HCT116 (cell line): ENCODE data around the gene TTC24. TPM values are rescaled to one million over a fixed set of nuclear protein-coding genes. Genes with fewer than 3 reads are reported as not detected.

Experiments used
- ATAC-seq: fragments of 200-7000 bp; cut with Tn5 transposase; 2 replicates; pipeline ENCODE4 v1.9.1; 2020; ENCODE audit warnings: mild to moderate bottlenecking, moderate library complexity
- BruUV-seq: library from RNA; stranded (reverse); fragments of 400-500 nt; replicated peaks from 2 replicates; lab custom pipeline; 2021; lab: Mats Ljungman, UMichigan
- CTCF ChIA-PET: fragments of 300-600 bp; sonication (Branson Sonifier 250); formaldehyde crosslinking; loops from one replicate; lab custom pipeline; 2021; ENCODE audit warnings: antibody characterized with exemption; lab: Charles Lee
- POLR2A ChIA-PET: fragments of 300-600, 350-600 bp; sonication (Branson Sonifier 250); formaldehyde crosslinking; loops from one replicate; lab custom pipeline; 2021; ENCODE audit warnings: antibody characterized with exemption; lab: Charles Lee
- RAD21 ChIA-PET, 2 experiments: fragments of 300-600 bp; sonication (Branson Sonifier 250); formaldehyde crosslinking; loops; one replicate each; lab custom pipeline; 2023; ENCODE audit warnings: low total read pairs in 2 of 2; ENCODE audit not compliant: uncharacterized antibody in 2 of 2, unreplicated experiment in 2 of 2, low non-redundant PET in 1 of 2; lab: Charles Lee
- DNase-seq: peaks from one replicate; pipeline ENCODE4 v3.0.0-alpha.2; 2010; ENCODE audit warnings: low read depth, low spot score
- H2AFZ ChIP-seq: fragments of 200-600 bp; shearing (Covaris generic), sonication (generic); 2 replicates; pipeline ENCODE4 v1.6.1; 2017; ENCODE audit warnings: low read depth, mixed run types, mixed read lengths, antibody characterized with exemption, low read length; ENCODE audit not compliant: poor library complexity, severe bottlenecking
- H3K27ac ChIP-seq: 2 replicates; pipeline ENCODE4 v1.5.1; 2012; ENCODE audit warnings: low read depth, low read length
- H3K27me3 ChIP-seq: fragments of 200-600 bp; sonication (generic); 2 replicates; pipeline ENCODE4 v1.6.1; 2016; ENCODE audit warnings: mixed run types, low read length, mixed read lengths; ENCODE audit not compliant: insufficient read depth
- H3K36me3 ChIP-seq, 2 experiments: fragments of 200-500 bp in 1 of 2; fragments of 200-600 bp in 1 of 2; sonication (Bioruptor generic) in 1 of 2; sonication (generic) in 1 of 2; 2 replicates each; pipeline versions ENCODE4 v1.5.1 to v1.6.1; 2014 to 2016; ENCODE audit warnings: low read length in 2 of 2, inconsistent platforms in 1 of 2, mixed read lengths in 1 of 2, mixed run types in 1 of 2; ENCODE audit not compliant: insufficient read depth in 2 of 2, control insufficient read depth in 1 of 2
- H3K4me1 ChIP-seq, 2 experiments: fragments of 200-600 bp in 1 of 2; sonication (generic) in 1 of 2; 2 replicates each; pipeline versions ENCODE4 v1.5.1 to v1.6.1; 2012 to 2017; ENCODE audit warnings: low read length in 2 of 2, inconsistent platforms in 1 of 2, mild to moderate bottlenecking in 1 of 2, mixed read lengths in 1 of 2, mixed run types in 1 of 2, moderate library complexity in 1 of 2; ENCODE audit not compliant: insufficient read depth in 2 of 2, control insufficient read depth in 1 of 2
- H3K4me2 ChIP-seq: fragments of 200-600 bp; sonication (generic); 2 replicates; pipeline ENCODE4 v1.6.1; 2017; ENCODE audit warnings: mixed run types, low read length, mixed read lengths
- H3K4me3 ChIP-seq, 2 experiments: fragments of 200-600 bp in 1 of 2; sonication (generic) in 1 of 2; replicated peaks in 1 of 2; 2 replicates each; pipeline ENCODE4 v1.5.1; 2011 to 2016; ENCODE audit warnings: low read length in 2 of 2, control low read depth in 1 of 2, low read depth in 1 of 2, mild to moderate bottlenecking in 1 of 2, mixed read lengths in 1 of 2, mixed run types in 1 of 2
- H3K79me2 ChIP-seq: fragments of 200-600 bp; sonication (generic); 2 replicates; pipeline ENCODE4 v1.6.1; 2017; ENCODE audit warnings: mild to moderate bottlenecking, mixed run types, low read length, moderate library complexity, mixed read lengths; ENCODE audit not compliant: insufficient read depth
- H3K9ac ChIP-seq: fragments of 200-600 bp; sonication (generic); 2 replicates; pipeline ENCODE4 v1.6.1; 2016; ENCODE audit warnings: low read length, mixed read lengths
- H3K9me2 ChIP-seq: fragments of 200-600 bp; sonication (generic), shearing (Covaris generic); 2 replicates; pipeline ENCODE4 v1.6.1; 2017; ENCODE audit warnings: mixed run types, mild to moderate bottlenecking, moderate library complexity; ENCODE audit not compliant: insufficient read depth
- H3K9me3 ChIP-seq, 2 experiments: fragments of 200-500 bp in 1 of 2; fragments of 200-600 bp in 1 of 2; sonication (Bioruptor generic) in 1 of 2; sonication (generic) in 1 of 2; 2 replicates each; pipeline ENCODE4 v1.6.1; 2014 to 2017; ENCODE audit warnings: low read length in 2 of 2, mixed read lengths in 2 of 2, inconsistent platforms in 1 of 2, low read depth in 1 of 2, mild to moderate bottlenecking in 1 of 2, mixed run types in 1 of 2, moderate library complexity in 1 of 2; ENCODE audit not compliant: control insufficient read depth in 1 of 2, insufficient read depth in 1 of 2
- H4K20me1 ChIP-seq: fragments of 200-600 bp; sonication (generic), shearing (Covaris generic); 2 replicates; pipeline ENCODE4 v1.6.1; 2017; ENCODE audit warnings: mixed run types, mild to moderate bottlenecking, moderate library complexity; ENCODE audit not compliant: insufficient read depth
- ELF1 ChIP-seq: IDR thresholded peaks from 2 replicates; pipeline ENCODE4 v1.6.1; 2012; ENCODE audit warnings: low read depth, borderline replicate concordance
- MAX ChIP-seq: IDR thresholded peaks from 2 replicates; pipeline ENCODE4 v1.6.1; 2012
- POLR2A ChIP-seq: IDR thresholded peaks from 2 replicates; pipeline ENCODE4 v1.7.0; 2011; ENCODE audit warnings: borderline replicate concordance; ENCODE audit not compliant: insufficient read depth, insufficient read length; ENCODE audit errors: extremely low read depth
- POLR2AphosphoS5 ChIP-seq: IDR thresholded peaks from 2 replicates; pipeline ENCODE4 v1.6.1; 2011; ENCODE audit warnings: mild to moderate bottlenecking, low read depth, low read length, moderate library complexity
- RAD21 ChIP-seq: IDR thresholded peaks from 2 replicates; pipeline ENCODE4 v1.6.1; 2012; ENCODE audit warnings: low read depth, mild to moderate bottlenecking
- SIN3A ChIP-seq: IDR thresholded peaks from 2 replicates; pipeline ENCODE4 v1.6.1; 2012; ENCODE audit warnings: low read depth
- SP1 ChIP-seq: IDR thresholded peaks from 2 replicates; pipeline ENCODE4 v1.6.1; 2012; ENCODE audit warnings: low read depth
- TCF7L2 ChIP-seq: IDR thresholded peaks from 2 replicates; pipeline ENCODE4 v1.7.0; 2011; ENCODE audit warnings: borderline replicate concordance, inconsistent platforms; ENCODE audit not compliant: insufficient read depth, insufficient read length; ENCODE audit errors: extremely low read depth
- YY1 ChIP-seq: IDR thresholded peaks from 2 replicates; pipeline ENCODE4 v1.6.1; 2011; ENCODE audit warnings: low read length, low read depth, moderate library complexity, mild to moderate bottlenecking; ENCODE audit not compliant: insufficient replicate concordance; ENCODE audit errors: extremely low read depth
- ZBTB33 ChIP-seq: IDR thresholded peaks from 2 replicates; pipeline ENCODE4 v1.6.1; 2011; ENCODE audit warnings: mild to moderate bottlenecking, low read length, moderate library complexity; ENCODE audit not compliant: insufficient replicate concordance; ENCODE audit errors: extremely low read depth
- ZFX ChIP-seq: fragments of 450-650 bp; IDR thresholded peaks from 2 replicates; pipeline ENCODE4 v1.6.1; 2017
- intact Hi-C: fragments of 100-400 bp; cut with micrococcal nuclease; formaldehyde crosslinking; loops from 2 replicates; pipeline ENCODE4 v1.10.0; 2022
- total RNA-seq: library from RNA; stranded (reverse); gene quantifications from one replicate; pipeline ENCODE4 v1.2.1, GENCODE V29; 2021; ENCODE audit not compliant: unreplicated experiment
- TF ChIP-seq, protein P1 (sequence below): IDR thresholded peaks from 2 replicates; pipeline ENCODE4 v1.6.1; 2012
- TF ChIP-seq, protein P2 (sequence below), 3 experiments: fragments of 200-600 bp in 1 of 3; sonication (generic) in 1 of 3; IDR thresholded peaks in 2 of 3; conservative IDR thresholded peaks in 1 of 3; 2 replicates each; pipeline ENCODE4 v1.5.1; 2012 to 2017; ENCODE audit warnings: low read depth in 2 of 3, low read length in 2 of 3, antibody characterized with exemption in 1 of 3, borderline replicate concordance in 1 of 3, control low read depth in 1 of 3, mild to moderate bottlenecking in 1 of 3, mixed read lengths in 1 of 3, mixed run types in 1 of 3, moderate library complexity in 1 of 3; ENCODE audit not compliant: insufficient read depth in 1 of 3

Gene TTC24
- total RNA-seq, 1 experiment from 2014 or later: not detected

GRCh38 chr1:156571919-156572662, 7.4 kb upstream of the TTC24 start, which contains the start of gene IQGAP3:
Gene IQGAP3, minus strand, starts transcription at chr1:156572565. Its CDS starts 36 bp downstream, at chr1:156572529.
- no peaks in the 10 kb centered on the region for H4K20me1 ChIP-seq
- peaks cover 26% of the 10 kb centered on the region for H3K79me2 ChIP-seq
- TF ChIP-seq MAX (peak; percentile 83), ZBTB33 (no peak), POLR2AphosphoS5 (peak; percentile 79), SP1 (peak; percentile 48), TCF7L2 (peak; percentile 44), YY1 (peak; percentile 38), POLR2A (peak; percentile 34), RAD21 (no peak), ELF1 (peak; percentile 67; the same call in 1 of the 2 replicates), SIN3A (peak; percentile 99), ZFX (peak; percentile 31; the same call in 1 of the 2 replicates)
- TF ChIP-seq, protein P1, sequence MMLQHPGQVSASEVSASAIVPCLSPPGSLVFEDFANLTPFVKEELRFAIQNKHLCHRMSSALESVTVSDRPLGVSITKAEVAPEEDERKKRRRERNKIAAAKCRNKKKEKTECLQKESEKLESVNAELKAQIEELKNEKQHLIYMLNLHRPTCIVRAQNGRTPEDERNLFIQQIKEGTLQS: no peak
- TF ChIP-seq, protein P2, sequence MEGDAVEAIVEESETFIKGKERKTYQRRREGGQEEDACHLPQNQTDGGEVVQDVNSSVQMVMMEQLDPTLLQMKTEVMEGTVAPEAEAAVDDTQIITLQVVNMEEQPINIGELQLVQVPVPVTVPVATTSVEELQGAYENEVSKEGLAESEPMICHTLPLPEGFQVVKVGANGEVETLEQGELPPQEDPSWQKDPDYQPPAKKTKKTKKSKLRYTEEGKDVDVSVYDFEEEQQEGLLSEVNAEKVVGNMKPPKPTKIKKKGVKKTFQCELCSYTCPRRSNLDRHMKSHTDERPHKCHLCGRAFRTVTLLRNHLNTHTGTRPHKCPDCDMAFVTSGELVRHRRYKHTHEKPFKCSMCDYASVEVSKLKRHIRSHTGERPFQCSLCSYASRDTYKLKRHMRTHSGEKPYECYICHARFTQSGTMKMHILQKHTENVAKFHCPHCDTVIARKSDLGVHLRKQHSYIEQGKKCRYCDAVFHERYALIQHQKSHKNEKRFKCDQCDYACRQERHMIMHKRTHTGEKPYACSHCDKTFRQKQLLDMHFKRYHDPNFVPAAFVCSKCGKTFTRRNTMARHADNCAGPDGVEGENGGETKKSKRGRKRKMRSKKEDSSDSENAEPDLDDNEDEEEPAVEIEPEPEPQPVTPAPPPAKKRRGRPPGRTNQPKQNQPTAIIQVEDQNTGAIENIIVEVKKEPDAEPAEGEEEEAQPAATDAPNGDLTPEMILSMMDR (IDR thresholded peaks at IDR 0.05 in 2 of 3, conservative IDR thresholded peaks at IDR 0.05 in 1 of 3; ENCODE audit: borderline replicate concordance in 1 of 3, insufficient read depth in 1 of 3, low read depth in 2 of 3, low read length in 2 of 3): no peak
- intact Hi-C loops: no loop called here
- H3K9ac ChIP-seq: peak within 1 kb of the TSS; percentile 81
- peaks cover 0 to 4% of the 10 kb centered on the region in 2 experiments; a peak in 1 of 4 replicates for H3K36me3 ChIP-seq
- peak within 1 kb of the TSS; percentile 99 for H3K4me2 ChIP-seq
- H2AFZ ChIP-seq: peak within 1 kb of the TSS; percentile 35
- ATAC-seq: peak; percentile 99
- TSS peak; percentile 84 for BruUV-seq
- ChIA-PET POLR2A (no interaction called here), RAD21 (no interaction called here), CTCF (no interaction called here)
- no peaks in the 10 kb centered on the region for H3K27me3 ChIP-seq
- peaks cover 9 to 14% of the 10 kb centered on the region in 2 experiments for H3K4me1 ChIP-seq
- H3K9me2 ChIP-seq: no peaks in the 10 kb centered on the region
- peak; percentile 56 for DNase-seq
- H3K27ac ChIP-seq: peak within 1 kb of the TSS; percentile 31
- H3K9me3 ChIP-seq: no peaks in the 10 kb centered on the region
- H3K4me3 ChIP-seq: peak within 1 kb of the TSS; percentile 80 to 96
